Mesenchymal stem cell (in vitro differentiated cells and primary cell): ENCODE data around the gene PLET1.
A peak's percentile ranks its signal among the peaks of the same experiment; 100 is the strongest.

ENCODE experiments used
- DNase-seq: peaks from one replicate; pipeline ENCODE4 v3.0.0-alpha.2; 2013
- H2AFZ ChIP-seq: one replicate; pipeline ENCODE4 v1.6.1; 2013; ENCODE audit warnings: low read depth, mild to moderate bottlenecking, control low read depth, inconsistent platforms, low read length, moderate library complexity
- H2AK5ac ChIP-seq: 2 replicates; pipeline ENCODE4 v1.6.1; 2013; ENCODE audit warnings: low read length, moderate library complexity, mild to moderate bottlenecking, inconsistent platforms; ENCODE audit not compliant: severe bottlenecking
- H2BK120ac ChIP-seq: one replicate; pipeline ENCODE4 v1.6.1; 2013; ENCODE audit warnings: low read depth, mild to moderate bottlenecking, inconsistent platforms, low read length, moderate library complexity
- H2BK12ac ChIP-seq, 2 experiments: one replicate each; pipeline ENCODE4 v1.6.1; 2013; ENCODE audit warnings: inconsistent platforms in 2 of 2, low read length in 2 of 2, mild to moderate bottlenecking in 2 of 2, moderate library complexity in 2 of 2, control low read depth in 1 of 2
- H2BK15ac ChIP-seq: one replicate; pipeline ENCODE4 v1.6.1; 2013; ENCODE audit warnings: mild to moderate bottlenecking, low read depth, inconsistent platforms; ENCODE audit not compliant: poor library complexity, severe bottlenecking
- H2BK5ac ChIP-seq: 2 replicates; pipeline ENCODE4 v1.6.1; 2013; ENCODE audit warnings: low read depth, mild to moderate bottlenecking, low read length, control low read depth, inconsistent platforms; ENCODE audit not compliant: poor library complexity, severe bottlenecking
- H3K14ac ChIP-seq, 2 experiments: one replicate each; pipeline ENCODE4 v1.6.1; 2013; ENCODE audit warnings: inconsistent platforms in 2 of 2, low read length in 2 of 2, control low read depth in 1 of 2, mild to moderate bottlenecking in 1 of 2, moderate library complexity in 1 of 2
- H3K18ac ChIP-seq, 2 experiments: one replicate each; pipeline ENCODE4 v1.6.1; 2013; ENCODE audit warnings: inconsistent platforms in 2 of 2, low read length in 2 of 2, control low read depth in 1 of 2, low read depth in 1 of 2, mild to moderate bottlenecking in 1 of 2
- H3K23ac ChIP-seq, 2 experiments: one replicate each; pipeline ENCODE4 v1.6.1; 2013; ENCODE audit warnings: inconsistent platforms in 2 of 2, low read length in 2 of 2, mild to moderate bottlenecking in 2 of 2, moderate library complexity in 2 of 2, control low read depth in 1 of 2
- H3K27ac ChIP-seq: 2 replicates; pipeline ENCODE4 v1.5.1; 2013; ENCODE audit warnings: mild to moderate bottlenecking, moderate library complexity, low read length, control low read depth, inconsistent platforms; ENCODE audit not compliant: poor library complexity, severe bottlenecking
- H3K27me3 ChIP-seq, 2 experiments: 2 replicates each; pipeline versions ENCODE4 v1.6.1 to v1.7.0; 2013; ENCODE audit warnings: low read length in 2 of 2, mild to moderate bottlenecking in 2 of 2, moderate library complexity in 2 of 2, control low read depth in 1 of 2, inconsistent platforms in 1 of 2; ENCODE audit not compliant: control insufficient read depth in 1 of 2, insufficient read depth in 1 of 2
- H3K36me3 ChIP-seq, 2 experiments: 2 replicates each; pipeline versions ENCODE4 v1.6.1 to v1.7.0; 2013; ENCODE audit warnings: low read length in 2 of 2, control low read depth in 1 of 2, inconsistent platforms in 1 of 2, low read depth in 1 of 2, mild to moderate bottlenecking in 1 of 2; ENCODE audit not compliant: insufficient read depth in 2 of 2, control insufficient read depth in 1 of 2
- H3K4ac ChIP-seq, 2 experiments: one replicate each; pipeline ENCODE4 v1.6.1; 2013; ENCODE audit warnings: inconsistent platforms in 2 of 2, low read length in 2 of 2, mild to moderate bottlenecking in 2 of 2, moderate library complexity in 2 of 2, control low read depth in 1 of 2, low read depth in 1 of 2
- H3K4me1 ChIP-seq: 2 replicates; pipeline ENCODE4 v1.6.1; 2013; ENCODE audit warnings: low read depth, low read length, control low read depth; ENCODE audit not compliant: control insufficient read depth, insufficient read depth
- H3K4me2 ChIP-seq: 2 replicates; pipeline ENCODE4 v1.6.1; 2013; ENCODE audit warnings: low read length, mild to moderate bottlenecking, inconsistent platforms; ENCODE audit not compliant: poor library complexity, severe bottlenecking
- H3K4me3 ChIP-seq, 2 experiments: 2 replicates each; pipeline versions ENCODE4 v1.5.1 to v1.7.0; 2013; ENCODE audit warnings: low read length in 2 of 2, mild to moderate bottlenecking in 2 of 2, control low read depth in 1 of 2, low read depth in 1 of 2; ENCODE audit not compliant: insufficient read depth in 1 of 2
- H3K79me1 ChIP-seq: replicated peaks from 2 replicates; pipeline ENCODE4 v1.6.1; 2013; ENCODE audit warnings: mild to moderate bottlenecking, control low read depth, low read length, inconsistent platforms; ENCODE audit not compliant: poor library complexity, severe bottlenecking
- H3K9ac ChIP-seq: 2 replicates; pipeline ENCODE4 v1.7.0; 2013; ENCODE audit warnings: mild to moderate bottlenecking, low read length, moderate library complexity
- H3K9me3 ChIP-seq: 2 replicates; pipeline ENCODE4 v1.7.0; 2013; ENCODE audit warnings: mild to moderate bottlenecking, low read length; ENCODE audit not compliant: control insufficient read depth
- H4K8ac ChIP-seq: one replicate; pipeline ENCODE4 v1.6.1; 2013; ENCODE audit warnings: inconsistent platforms, mild to moderate bottlenecking, low read length, moderate library complexity
- H4K91ac ChIP-seq: one replicate; pipeline ENCODE4 v1.6.1; 2013; ENCODE audit warnings: mild to moderate bottlenecking, low read length, inconsistent platforms
- WGBS: methylation state at CpG from one replicate; pipeline ENCODE4 v1.1.7; 2013; ENCODE audit warnings: mixed read lengths; 5-methylcytosine and 5-hydroxymethylcytosine counted together

PLET1 gene

GRCh38 chr11:112247201-112247600 is 13.5 kb downstream of the PLET1 start:
- Histone ChIP-seq H3K36me3 (peaks cover 0 to 12% of the 10 kb centered on the region in 2 experiments), H3K4me2 (no peak overlapping the region), H2BK120ac (no peak overlapping the region), H3K4me3 (no peak overlapping the region), H3K18ac (no peak overlapping the region), H2AK5ac (no peak overlapping the region), H3K79me1 (no peaks in the 10 kb centered on the region), H4K91ac (no peak overlapping the region), H3K9ac (no peak overlapping the region), H4K8ac (no peak overlapping the region), H3K23ac (no peak overlapping the region), H3K27ac (no peak overlapping the region), H2AFZ (no peak overlapping the region), H2BK5ac (no peak overlapping the region), H2BK15ac (no peak overlapping the region), H3K4me1 (no peaks in the 10 kb centered on the region), H2BK12ac (no peak overlapping the region), H3K14ac (no peak overlapping the region), H3K27me3 (no peaks in the 10 kb centered on the region), H3K9me3 (no peaks in the 10 kb centered on the region), H3K4ac (no peak overlapping the region)
- DNase-seq: no peak
- WGBS: 87% methylated on average over 3 of the region's 4 CpGs

GRCh38 chr11:112241486-112241885 is 19.2 kb downstream of the PLET1 start:
- H3K4me2 ChIP-seq: no peak overlapping the region
- no peak overlapping the region for H2BK120ac ChIP-seq
- no peaks in the 10 kb centered on the region for H3K4me1 ChIP-seq
- H2BK5ac ChIP-seq: no peak overlapping the region
- H4K8ac ChIP-seq: no peak overlapping the region
- no peak overlapping the region for H2BK15ac ChIP-seq
- H3K27me3 ChIP-seq: no peaks in the 10 kb centered on the region
- H3K27ac ChIP-seq: no peak overlapping the region
- no peaks in the 10 kb centered on the region for H3K9me3 ChIP-seq
- H2BK12ac ChIP-seq: no peak overlapping the region
- no peak overlapping the region for H2AFZ ChIP-seq
- no peak overlapping the region for H3K4me3 ChIP-seq
- no peak overlapping the region for H3K23ac ChIP-seq
- H3K79me1 ChIP-seq: no peaks in the 10 kb centered on the region
- 50% methylated on average over 3 of the region's 3 CpGs for WGBS
- H3K9ac ChIP-seq: peak overlapping the region; percentile 11
- H2AK5ac ChIP-seq: no peak overlapping the region
- peak; percentile 94 for DNase-seq
- peaks cover 19 to 55% of the 10 kb centered on the region in 2 experiments for H3K36me3 ChIP-seq
- H4K91ac ChIP-seq: no peak overlapping the region
- no peak overlapping the region for H3K4ac ChIP-seq
- no peak overlapping the region for H3K18ac ChIP-seq
- no peak overlapping the region for H3K14ac ChIP-seq

GRCh38 chr11:112238041-112238440 is 22.6 kb downstream of the PLET1 start:
- no peaks in the 10 kb centered on the region for H3K9me3 ChIP-seq
- H3K9ac ChIP-seq: no peak overlapping the region
- no peak overlapping the region for H4K8ac ChIP-seq
- no peak overlapping the region for H2AFZ ChIP-seq
- DNase-seq: no peak
- no peak overlapping the region for H2BK15ac ChIP-seq
- no peaks in the 10 kb centered on the region for H3K79me1 ChIP-seq
- no peak overlapping the region for H3K14ac ChIP-seq
- H3K4me1 ChIP-seq: no peaks in the 10 kb centered on the region
- peaks cover 26 to 78% of the 10 kb centered on the region in 2 experiments for H3K36me3 ChIP-seq
- no peak overlapping the region for H3K23ac ChIP-seq
- no peak overlapping the region for H3K4me2 ChIP-seq
- H4K91ac ChIP-seq: no peak overlapping the region
- no peaks in the 10 kb centered on the region for H3K27me3 ChIP-seq
- H2BK12ac ChIP-seq: no peak overlapping the region
- no peak overlapping the region for H3K18ac ChIP-seq
- no peak overlapping the region for H2BK120ac ChIP-seq
- no peak overlapping the region for H3K4me3 ChIP-seq
- H2AK5ac ChIP-seq: no peak overlapping the region
- H3K4ac ChIP-seq: no peak overlapping the region
- WGBS: 89% methylated on average over 1 of the region's 3 CpGs
- no peak overlapping the region for H3K27ac ChIP-seq
- no peak overlapping the region for H2BK5ac ChIP-seq

- Histone ChIP-seq H2AFZ (no peak overlapping the region), H2BK15ac (no peak overlapping the region), H3K23ac (no peak overlapping the region), H3K4me1 (no peaks in the 10 kb centered on the region), H3K27me3 (no peaks in the 10 kb centered on the region), H3K9me3 (no peaks in the 10 kb centered on the region), H2BK12ac (no peak overlapping the region), H3K18ac (no peak overlapping the region), H3K79me1 (peaks cover 3% of the 10 kb centered on the region), H2AK5ac (no peak overlapping the region), H4K91ac (no peak overlapping the region), H3K9ac (no peak overlapping the region), H3K27ac (no peak overlapping the region), H3K4ac (no peak overlapping the region), H2BK5ac (no peak overlapping the region), H2BK120ac (no peak overlapping the region), H3K4me2 (no peak overlapping the region), H3K14ac (no peak overlapping the region), H3K36me3 (peaks cover 26 to 83% of the 10 kb centered on the region in 2 experiments), H3K4me3 (no peak overlapping the region), H4K8ac (no peak overlapping the region)
- no peak for DNase-seq
- 98% methylated on average over 4 of the region's 4 CpGs for WGBS
Measured at GRCh38 chr11:112237451-112237850, 23.2 kb downstream of the PLET1 start.
